ENCODE results near the gene PPIP5K1.

The PPIP5K1 gene

DNA sequence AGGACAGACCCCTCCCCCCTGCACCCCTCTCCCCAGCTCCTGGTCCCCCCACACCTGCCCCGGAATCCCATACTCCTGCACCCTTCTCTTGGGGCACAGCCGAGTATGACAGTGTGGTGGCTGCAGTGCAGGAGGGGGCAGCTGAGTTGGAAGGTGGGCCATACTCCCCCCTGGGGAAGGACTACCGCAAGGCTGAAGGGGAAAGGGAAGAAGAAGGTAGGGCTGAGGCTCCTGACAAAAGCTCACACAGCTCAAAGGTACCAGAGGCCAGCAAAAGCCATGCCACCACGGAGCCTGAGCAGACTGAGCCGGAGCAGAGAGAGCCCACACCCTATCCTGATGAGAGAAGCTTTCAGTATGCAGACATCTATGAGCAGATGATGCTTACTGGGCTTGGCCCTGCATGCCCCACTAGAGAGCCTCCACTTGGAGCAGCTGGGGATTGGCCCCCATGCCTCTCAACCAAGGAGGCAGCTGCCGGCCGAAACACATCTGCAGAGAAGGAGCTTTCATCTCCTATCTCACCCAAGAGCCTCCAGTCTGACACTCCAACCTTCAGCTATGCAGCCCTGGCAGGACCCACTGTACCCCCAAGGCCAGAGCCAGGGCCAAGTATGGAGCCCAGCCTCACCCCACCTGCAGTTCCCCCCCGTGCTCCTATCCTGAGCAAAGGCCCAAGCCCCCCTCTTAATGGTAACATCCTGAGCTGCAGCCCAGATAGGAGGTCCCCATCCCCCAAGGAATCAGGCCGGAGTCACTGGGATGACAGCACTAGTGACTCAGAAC, 62.8 kb downstream of the PPIP5K1 start:
- H3K36me3 ChIP-seq (ENCODE audit: control insufficient read depth, insufficient read depth, low read length), result no peaks in the 10 kb centered on the region
- TF ChIP-seq, protein P1, sequence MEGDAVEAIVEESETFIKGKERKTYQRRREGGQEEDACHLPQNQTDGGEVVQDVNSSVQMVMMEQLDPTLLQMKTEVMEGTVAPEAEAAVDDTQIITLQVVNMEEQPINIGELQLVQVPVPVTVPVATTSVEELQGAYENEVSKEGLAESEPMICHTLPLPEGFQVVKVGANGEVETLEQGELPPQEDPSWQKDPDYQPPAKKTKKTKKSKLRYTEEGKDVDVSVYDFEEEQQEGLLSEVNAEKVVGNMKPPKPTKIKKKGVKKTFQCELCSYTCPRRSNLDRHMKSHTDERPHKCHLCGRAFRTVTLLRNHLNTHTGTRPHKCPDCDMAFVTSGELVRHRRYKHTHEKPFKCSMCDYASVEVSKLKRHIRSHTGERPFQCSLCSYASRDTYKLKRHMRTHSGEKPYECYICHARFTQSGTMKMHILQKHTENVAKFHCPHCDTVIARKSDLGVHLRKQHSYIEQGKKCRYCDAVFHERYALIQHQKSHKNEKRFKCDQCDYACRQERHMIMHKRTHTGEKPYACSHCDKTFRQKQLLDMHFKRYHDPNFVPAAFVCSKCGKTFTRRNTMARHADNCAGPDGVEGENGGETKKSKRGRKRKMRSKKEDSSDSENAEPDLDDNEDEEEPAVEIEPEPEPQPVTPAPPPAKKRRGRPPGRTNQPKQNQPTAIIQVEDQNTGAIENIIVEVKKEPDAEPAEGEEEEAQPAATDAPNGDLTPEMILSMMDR (IDR thresholded peaks at IDR 0.05; ENCODE audit: insufficient read depth, low read length, poor library complexity, severe bottlenecking), result no peak
- no peak overlapping the region for H3K4me3 ChIP-seq (replicated peaks; ENCODE audit: low read depth, low read length)
- no peak for DNase-seq (ENCODE audit: extremely low read depth, insufficient read length)
- no peaks in the 10 kb centered on the region; the same call in 1 of the 2 replicates for H3K27me3 ChIP-seq (replicated peaks; ENCODE audit: control insufficient read depth, insufficient read depth, low read length)

DNA sequence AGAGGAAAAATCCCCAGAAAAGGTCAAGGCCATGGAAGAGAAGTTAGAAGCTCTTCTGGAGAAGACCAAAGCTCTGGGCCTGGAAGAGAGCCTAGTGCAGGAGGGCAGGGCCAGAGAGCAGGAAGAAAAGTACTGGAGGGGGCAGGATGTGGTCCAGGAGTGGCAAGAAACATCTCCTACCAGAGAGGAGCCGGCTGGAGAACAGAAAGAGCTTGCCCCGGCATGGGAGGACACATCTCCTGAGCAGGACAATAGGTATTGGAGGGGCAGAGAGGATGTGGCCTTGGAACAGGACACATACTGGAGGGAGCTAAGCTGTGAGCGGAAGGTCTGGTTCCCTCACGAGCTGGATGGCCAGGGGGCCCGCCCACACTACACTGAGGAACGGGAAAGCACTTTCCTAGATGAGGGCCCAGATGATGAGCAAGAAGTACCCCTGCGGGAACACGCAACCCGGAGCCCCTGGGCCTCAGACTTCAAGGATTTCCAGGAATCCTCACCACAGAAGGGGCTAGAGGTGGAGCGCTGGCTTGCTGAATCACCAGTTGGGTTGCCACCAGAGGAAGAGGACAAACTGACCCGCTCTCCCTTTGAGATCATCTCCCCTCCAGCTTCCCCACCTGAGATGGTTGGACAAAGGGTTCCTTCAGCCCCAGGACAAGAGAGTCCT, 63.6 kb downstream of the PPIP5K1 start:
- DNase-seq (ENCODE audit: extremely low read depth, insufficient read length), result no peak
- TF ChIP-seq, protein P1 (IDR thresholded peaks at IDR 0.05; ENCODE audit: insufficient read depth, low read length, poor library complexity, severe bottlenecking), result no peak
- H3K36me3 ChIP-seq (ENCODE audit: control insufficient read depth, insufficient read depth, low read length), result no peaks in the 10 kb centered on the region

DNA sequence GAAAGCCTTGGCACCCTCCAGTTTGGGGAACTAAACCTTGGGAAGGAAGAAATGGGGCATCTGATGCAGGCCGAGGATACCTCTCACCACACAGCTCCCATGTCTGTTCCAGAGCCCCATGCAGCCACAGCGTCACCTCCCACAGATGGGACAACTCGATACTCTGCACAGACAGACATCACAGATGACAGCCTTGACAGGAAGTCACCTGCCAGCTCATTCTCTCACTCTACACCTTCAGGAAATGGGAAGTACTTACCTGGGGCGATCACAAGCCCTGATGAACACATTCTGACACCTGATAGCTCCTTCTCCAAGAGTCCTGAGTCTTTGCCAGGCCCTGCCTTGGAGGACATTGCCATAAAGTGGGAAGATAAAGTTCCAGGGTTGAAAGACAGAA, 64.9 kb downstream of the PPIP5K1 start:
- H3K36me3 ChIP-seq (ENCODE audit: control insufficient read depth, insufficient read depth, low read length), result no peaks in the 10 kb centered on the region
- H3K4me3 ChIP-seq (replicated peaks; ENCODE audit: low read depth, low read length), result no peak overlapping the region
- no peaks in the 10 kb centered on the region; the same call in 1 of the 2 replicates for H3K27me3 ChIP-seq (replicated peaks; ENCODE audit: control insufficient read depth, insufficient read depth, low read length)
- TF ChIP-seq, protein P1 (IDR thresholded peaks at IDR 0.05; ENCODE audit: insufficient read depth, low read length, poor library complexity, severe bottlenecking), result no peak
- no peak for DNase-seq (ENCODE audit: extremely low read depth, insufficient read length)

More for the DNA sequence above, 63.6 kb downstream of the PPIP5K1 start:
- Histone ChIP-seq H3K27me3 (replicated peaks; ENCODE audit: control insufficient read depth, insufficient read depth, low read length) (no peaks in the 10 kb centered on the region; the same call in 1 of the 2 replicates), H3K4me3 (replicated peaks; ENCODE audit: low read depth, low read length) (no peak overlapping the region)

DNA sequence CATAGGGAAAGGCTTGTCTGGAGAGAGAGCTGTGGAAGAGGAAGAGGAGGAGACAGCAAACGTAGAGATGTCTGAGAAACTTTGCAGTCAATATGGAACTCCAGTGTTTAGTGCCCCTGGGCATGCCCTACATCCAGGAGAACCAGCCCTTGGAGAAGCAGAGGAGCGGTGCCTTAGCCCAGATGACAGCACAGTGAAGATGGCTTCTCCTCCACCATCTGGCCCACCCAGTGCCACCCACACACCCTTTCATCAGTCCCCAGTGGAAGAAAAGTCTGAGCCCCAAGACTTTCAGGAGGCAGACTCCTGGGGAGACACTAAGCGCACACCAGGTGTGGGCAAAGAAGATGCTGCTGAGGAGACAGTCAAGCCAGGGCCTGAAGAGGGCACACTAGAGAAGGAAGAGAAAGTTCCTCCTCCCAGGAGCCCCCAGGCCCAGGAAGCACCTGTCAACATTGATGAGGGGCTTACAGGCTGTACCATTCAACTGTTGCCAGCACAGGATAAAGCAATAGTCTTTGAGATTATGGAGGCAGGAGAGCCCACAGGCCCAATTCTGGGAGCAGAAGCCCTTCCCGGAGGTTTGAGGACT, 65.7 kb downstream of the PPIP5K1 start:
- no peak for DNase-seq (ENCODE audit: extremely low read depth, insufficient read length)
- Histone ChIP-seq H3K4me3 (replicated peaks; ENCODE audit: low read depth, low read length) (no peak overlapping the region), H3K36me3 (ENCODE audit: control insufficient read depth, insufficient read depth, low read length) (no peaks in the 10 kb centered on the region), H3K27me3 (replicated peaks; ENCODE audit: control insufficient read depth, insufficient read depth, low read length) (no peaks in the 10 kb centered on the region; the same call in 1 of the 2 replicates)
- TF ChIP-seq, protein P1 (IDR thresholded peaks at IDR 0.05; ENCODE audit: insufficient read depth, low read length, poor library complexity, severe bottlenecking), result peak; percentile 23

DNA sequence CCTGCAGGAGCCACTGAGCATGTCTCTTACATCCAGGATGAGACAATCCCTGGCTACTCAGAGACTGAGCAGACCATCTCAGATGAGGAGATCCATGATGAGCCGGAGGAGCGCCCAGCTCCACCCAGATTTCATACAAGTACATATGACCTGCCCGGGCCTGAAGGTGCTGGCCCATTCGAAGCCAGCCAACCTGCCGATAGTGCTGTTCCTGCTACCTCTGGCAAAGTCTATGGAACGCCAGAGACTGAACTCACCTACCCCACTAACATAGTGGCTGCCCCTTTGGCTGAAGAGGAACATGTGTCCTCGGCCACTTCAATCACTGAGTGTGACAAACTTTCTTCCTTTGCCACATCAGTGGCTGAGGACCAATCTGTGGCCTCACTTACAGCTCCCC, 66.4 kb downstream of the PPIP5K1 start:
- Histone ChIP-seq H3K36me3 (ENCODE audit: control insufficient read depth, insufficient read depth, low read length) (no peaks in the 10 kb centered on the region), H3K27me3 (replicated peaks; ENCODE audit: control insufficient read depth, insufficient read depth, low read length) (no peaks in the 10 kb centered on the region; the same call in 1 of the 2 replicates), H3K4me3 (replicated peaks; ENCODE audit: low read depth, low read length) (no peak overlapping the region)
- no peak for DNase-seq (ENCODE audit: extremely low read depth, insufficient read length)
- TF ChIP-seq, protein P1 (IDR thresholded peaks at IDR 0.05; ENCODE audit: insufficient read depth, low read length, poor library complexity, severe bottlenecking), result no peak

All from GM06990 (cell line).